Neural progenitor cell (in vitro differentiated cells): ENCODE measurements around the gene SBSN.
A peak's percentile ranks its signal among the peaks of the same experiment; 100 is the strongest.

Source experiments
- EZH2 ChIP-seq: fragments of 200-600 bp; sonication (generic); IDR thresholded peaks from 2 replicates; pipeline ENCODE4 v1.6.1; 2017; ENCODE audit warnings: antibody characterized with exemption, mild to moderate bottlenecking, moderate library complexity
- EZH2phosphoT487 ChIP-seq: fragments of 200-600 bp; sonication (generic); IDR thresholded peaks from 2 replicates; pipeline ENCODE4 v1.6.1; 2017; ENCODE audit warnings: antibody characterized with exemption
- TF ChIP-seq, protein P1 (sequence below): fragments of 200-600 bp; sonication (generic); IDR thresholded peaks from 2 replicates; pipeline ENCODE4 v1.5.1; 2017; ENCODE audit warnings: antibody characterized with exemption, mild to moderate bottlenecking

DNA sequence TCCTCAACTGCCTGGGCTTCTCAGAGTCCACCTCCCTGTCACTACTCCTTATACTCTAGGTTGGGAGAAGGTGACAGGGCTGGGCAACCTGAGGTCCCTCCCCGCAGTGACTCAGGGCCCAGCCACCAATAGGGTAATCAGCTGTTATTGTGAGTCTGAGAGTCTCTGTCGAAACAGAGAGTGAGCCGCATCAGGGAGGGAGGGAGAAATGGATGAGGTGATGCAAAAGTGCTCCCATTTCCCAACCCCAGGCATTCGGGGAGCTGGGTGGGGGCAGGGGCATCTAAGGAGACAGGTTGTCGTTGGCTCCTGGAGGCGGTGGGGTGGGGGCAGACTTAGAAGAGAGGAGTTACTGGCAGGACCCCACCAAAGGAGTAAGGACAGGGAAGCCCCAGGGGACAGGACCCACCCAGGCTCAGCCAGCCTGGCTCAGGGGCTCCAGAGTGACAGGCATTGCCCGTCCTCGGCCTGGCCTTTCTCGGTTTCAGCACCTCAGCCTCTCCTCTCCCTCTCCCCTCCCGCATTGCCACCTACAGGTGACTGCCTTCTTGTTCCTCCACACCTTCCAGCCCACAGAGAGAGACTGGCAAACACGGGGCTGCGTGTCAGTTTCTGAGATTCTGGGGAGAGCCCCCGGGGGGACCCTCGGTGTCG, 14.4 kb downstream of the SBSN start, which contains the start of gene DMKN:
- TF ChIP-seq EZH2 (no peak), EZH2phosphoT487 (no peak)
- TF ChIP-seq, protein P1, sequence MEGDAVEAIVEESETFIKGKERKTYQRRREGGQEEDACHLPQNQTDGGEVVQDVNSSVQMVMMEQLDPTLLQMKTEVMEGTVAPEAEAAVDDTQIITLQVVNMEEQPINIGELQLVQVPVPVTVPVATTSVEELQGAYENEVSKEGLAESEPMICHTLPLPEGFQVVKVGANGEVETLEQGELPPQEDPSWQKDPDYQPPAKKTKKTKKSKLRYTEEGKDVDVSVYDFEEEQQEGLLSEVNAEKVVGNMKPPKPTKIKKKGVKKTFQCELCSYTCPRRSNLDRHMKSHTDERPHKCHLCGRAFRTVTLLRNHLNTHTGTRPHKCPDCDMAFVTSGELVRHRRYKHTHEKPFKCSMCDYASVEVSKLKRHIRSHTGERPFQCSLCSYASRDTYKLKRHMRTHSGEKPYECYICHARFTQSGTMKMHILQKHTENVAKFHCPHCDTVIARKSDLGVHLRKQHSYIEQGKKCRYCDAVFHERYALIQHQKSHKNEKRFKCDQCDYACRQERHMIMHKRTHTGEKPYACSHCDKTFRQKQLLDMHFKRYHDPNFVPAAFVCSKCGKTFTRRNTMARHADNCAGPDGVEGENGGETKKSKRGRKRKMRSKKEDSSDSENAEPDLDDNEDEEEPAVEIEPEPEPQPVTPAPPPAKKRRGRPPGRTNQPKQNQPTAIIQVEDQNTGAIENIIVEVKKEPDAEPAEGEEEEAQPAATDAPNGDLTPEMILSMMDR = peak; percentile 23
